Memory B cell (primary cell): ENCODE measurements around the gene UBE2I.
"Not testable (repeated sequence)": the region's sequence is repeated elsewhere in the genome, so short reads cannot be mapped to it uniquely, and the experiment has no call there.

Experiments used
- ATAC-seq: fragments of 150-1000 bp; cut with Tn5 transposase; 2 replicates; pipeline ENCODE4 v1.10.0; 2021; ENCODE audit warnings: low read depth, mild to moderate bottlenecking, moderate library complexity
- DNase-seq, 2 donors: peaks; one replicate each; pipeline ENCODE4 v3.0.0; 2022; ENCODE audit warnings: low spot score in 2 of 2
- H3K27ac Mint-ChIP-seq: one replicate; pipeline ENCODE4 v1.8.0; 2022; ENCODE audit warnings: mild to moderate bottlenecking, moderate library complexity, mixed read lengths
- H3K27me3 Mint-ChIP-seq: one replicate; pipeline ENCODE4 v1.8.0; 2022; ENCODE audit warnings: mixed read lengths
- H3K36me3 Mint-ChIP-seq: one replicate; pipeline ENCODE4 v1.8.0; 2022; ENCODE audit warnings: mild to moderate bottlenecking, mixed read lengths
- H3K4me1 Mint-ChIP-seq: one replicate; pipeline ENCODE4 v1.8.0; 2022; ENCODE audit warnings: mixed read lengths
- H3K4me3 Mint-ChIP-seq: one replicate; pipeline ENCODE4 v1.8.0; 2022; ENCODE audit warnings: mild to moderate bottlenecking, moderate library complexity, mixed read lengths
- H3K9me3 Mint-ChIP-seq: one replicate; pipeline ENCODE4 v1.8.0; 2022; ENCODE audit warnings: mixed read lengths

Gene UBE2I

DNA sequence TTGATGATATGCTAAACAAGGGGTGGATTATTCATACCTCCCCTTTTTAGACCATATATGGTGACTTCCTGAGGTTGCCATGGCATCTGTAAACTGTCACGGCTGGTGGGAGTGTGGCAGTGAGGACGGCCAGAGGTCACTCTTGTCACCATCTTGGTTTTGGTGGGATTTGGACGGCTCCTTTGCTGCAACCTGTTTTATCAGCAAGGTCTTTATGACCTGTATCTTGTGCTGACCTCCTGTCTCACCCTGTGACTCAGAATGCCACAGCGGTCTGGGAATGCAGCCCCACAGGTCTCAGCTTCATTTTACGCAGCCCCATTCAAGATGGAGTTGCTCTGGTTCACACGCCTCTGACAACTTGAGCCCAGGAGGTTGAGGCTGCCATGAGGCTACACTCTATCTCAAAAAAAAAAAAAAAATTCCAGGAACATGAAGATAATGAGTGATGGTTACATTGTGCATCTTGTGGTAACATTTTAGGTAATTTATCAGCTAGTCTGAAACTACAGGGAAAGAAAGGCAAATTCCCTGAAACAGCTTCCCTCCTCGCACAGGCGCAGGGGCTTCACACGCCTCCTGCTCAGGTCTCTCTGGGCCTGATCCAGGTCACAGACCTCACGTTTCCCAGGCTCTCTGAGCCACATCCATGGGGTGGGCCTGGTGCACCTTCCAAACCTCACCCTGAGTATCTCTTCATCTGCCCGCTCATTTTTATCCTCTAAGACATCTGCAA is 15.3 kb upstream of the UBE2I start:
- no peak for ATAC-seq
- no peaks in the 10 kb centered on the region for H3K9me3 Mint-ChIP-seq

GRCh38 chr16:1295465-1295864 is 14.0 kb upstream of the UBE2I start:
- no peaks in the 10 kb centered on the region for H3K9me3 Mint-ChIP-seq
- peaks cover 2% of the 10 kb centered on the region for H3K27me3 Mint-ChIP-seq
- no peak overlapping the region for H3K4me3 Mint-ChIP-seq
- DNase-seq, result no peak
- H3K36me3 Mint-ChIP-seq, result no peaks in the 10 kb centered on the region
- no peak overlapping the region for H3K27ac Mint-ChIP-seq
- H3K4me1 Mint-ChIP-seq, result peaks cover 18% of the 10 kb centered on the region
- ATAC-seq, result no peak

More for the DNA sequence above, 15.3 kb upstream of the UBE2I start:
- peaks cover 18% of the 10 kb centered on the region for H3K4me1 Mint-ChIP-seq
- no peaks in the 10 kb centered on the region for H3K36me3 Mint-ChIP-seq
- H3K4me3 Mint-ChIP-seq, result no peak overlapping the region
- no peak overlapping the region for H3K27ac Mint-ChIP-seq
- peaks cover 5% of the 10 kb centered on the region for H3K27me3 Mint-ChIP-seq
- DNase-seq, result no peak

- not testable (repeated sequence) for DNase-seq, H3K9me3 Mint-ChIP-seq, ATAC-seq, H3K27me3 Mint-ChIP-seq, H3K36me3 Mint-ChIP-seq
- peak overlapping the region; percentile 68 for H3K4me3 Mint-ChIP-seq
- peaks cover 22% of the 10 kb centered on the region for H3K4me1 Mint-ChIP-seq
- peak overlapping the region; percentile 42 for H3K27ac Mint-ChIP-seq
Observed at GRCh38 chr16:1296688-1297017, 12.8 kb upstream of the UBE2I start.

DNA sequence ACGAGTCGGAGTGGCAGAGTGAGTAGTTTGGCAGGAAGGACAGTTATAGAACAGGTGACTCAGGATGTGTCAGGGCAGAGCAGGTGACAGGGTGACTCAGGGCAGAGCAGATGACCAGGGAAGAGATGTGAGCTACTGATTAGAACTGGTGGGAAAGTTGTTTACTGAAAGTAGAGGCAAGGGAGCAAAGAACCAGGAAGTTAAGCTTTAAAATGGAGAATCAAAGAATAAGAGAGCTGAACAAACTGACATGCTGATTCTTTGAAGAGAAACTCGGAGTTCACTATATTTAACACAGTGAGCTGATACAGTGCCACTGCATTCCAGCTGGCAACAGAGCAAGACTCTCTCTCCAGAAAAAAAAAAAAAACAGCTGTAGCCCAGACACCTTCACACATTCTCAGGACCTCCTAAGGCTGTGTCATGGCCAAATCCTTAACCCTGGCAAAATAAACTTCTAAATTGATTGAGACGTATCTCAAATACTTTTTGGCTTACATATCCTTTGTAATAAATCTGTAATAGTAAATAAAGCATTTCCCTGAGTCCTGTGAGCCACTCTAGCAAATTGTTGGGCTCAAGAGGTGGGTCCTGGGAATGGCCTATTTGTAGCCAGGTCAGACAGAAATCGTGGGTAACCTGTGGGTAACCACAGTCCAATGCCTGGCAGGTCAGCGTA is 12.3 kb upstream of the UBE2I start:
- H3K9me3 Mint-ChIP-seq, result no peaks in the 10 kb centered on the region
- H3K27ac Mint-ChIP-seq, result peak overlapping the region; percentile 42
- ATAC-seq (peak; percentile 33), DNase-seq (no peak)
- peak overlapping the region; percentile 68 for H3K4me3 Mint-ChIP-seq
- H3K27me3 Mint-ChIP-seq, result no peaks in the 10 kb centered on the region
- peaks cover 24% of the 10 kb centered on the region for H3K4me1 Mint-ChIP-seq
- no peaks in the 10 kb centered on the region for H3K36me3 Mint-ChIP-seq

- Mint-ChIP-seq H3K4me1 (peaks cover 26% of the 10 kb centered on the region), H3K36me3 (no peaks in the 10 kb centered on the region), H3K9me3 (no peaks in the 10 kb centered on the region), H3K27ac (no peak overlapping the region), H3K27me3 (no peaks in the 10 kb centered on the region), H3K4me3 (no peak overlapping the region)
- no peak for DNase-seq
- ATAC-seq, result no peak
Observed at GRCh38 chr16:1298406-1298805, 11.0 kb upstream of the UBE2I start.

- Mint-ChIP-seq H3K4me3 (no peak overlapping the region), H3K4me1 (peaks cover 30% of the 10 kb centered on the region), H3K9me3 (no peaks in the 10 kb centered on the region), H3K36me3 (peaks cover under 1% of the 10 kb centered on the region), H3K27me3 (no peaks in the 10 kb centered on the region), H3K27ac (no peak overlapping the region)
- ATAC-seq (no peak), DNase-seq (no peak)
Observed at GRCh38 chr16:1299012-1299867, 10.2 kb upstream of the UBE2I start.

DNA sequence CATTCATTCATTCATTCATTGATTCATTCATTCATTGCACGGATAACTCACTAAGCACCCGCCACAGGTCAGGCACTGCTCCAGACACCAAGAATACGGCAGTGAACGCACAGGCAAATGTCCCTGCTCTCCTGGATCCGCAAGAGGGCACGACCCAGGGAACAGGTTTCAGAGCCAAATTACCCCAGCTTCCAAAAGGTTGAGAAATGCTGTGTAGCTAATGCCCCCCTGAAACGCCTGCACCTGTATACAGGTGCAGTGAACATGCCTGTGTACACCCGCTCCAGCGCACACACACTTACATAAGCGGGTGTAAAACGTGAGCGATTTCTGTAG is 9.6 kb upstream of the UBE2I start:
- H3K27me3 Mint-ChIP-seq, result no peaks in the 10 kb centered on the region
- H3K9me3 Mint-ChIP-seq, result no peaks in the 10 kb centered on the region
- peaks cover 2% of the 10 kb centered on the region for H3K36me3 Mint-ChIP-seq
- H3K4me1 Mint-ChIP-seq, result peaks cover 29% of the 10 kb centered on the region
- ATAC-seq (no peak), DNase-seq (no peak)
- no peak overlapping the region for H3K27ac Mint-ChIP-seq
- no peak overlapping the region for H3K4me3 Mint-ChIP-seq

DNA sequence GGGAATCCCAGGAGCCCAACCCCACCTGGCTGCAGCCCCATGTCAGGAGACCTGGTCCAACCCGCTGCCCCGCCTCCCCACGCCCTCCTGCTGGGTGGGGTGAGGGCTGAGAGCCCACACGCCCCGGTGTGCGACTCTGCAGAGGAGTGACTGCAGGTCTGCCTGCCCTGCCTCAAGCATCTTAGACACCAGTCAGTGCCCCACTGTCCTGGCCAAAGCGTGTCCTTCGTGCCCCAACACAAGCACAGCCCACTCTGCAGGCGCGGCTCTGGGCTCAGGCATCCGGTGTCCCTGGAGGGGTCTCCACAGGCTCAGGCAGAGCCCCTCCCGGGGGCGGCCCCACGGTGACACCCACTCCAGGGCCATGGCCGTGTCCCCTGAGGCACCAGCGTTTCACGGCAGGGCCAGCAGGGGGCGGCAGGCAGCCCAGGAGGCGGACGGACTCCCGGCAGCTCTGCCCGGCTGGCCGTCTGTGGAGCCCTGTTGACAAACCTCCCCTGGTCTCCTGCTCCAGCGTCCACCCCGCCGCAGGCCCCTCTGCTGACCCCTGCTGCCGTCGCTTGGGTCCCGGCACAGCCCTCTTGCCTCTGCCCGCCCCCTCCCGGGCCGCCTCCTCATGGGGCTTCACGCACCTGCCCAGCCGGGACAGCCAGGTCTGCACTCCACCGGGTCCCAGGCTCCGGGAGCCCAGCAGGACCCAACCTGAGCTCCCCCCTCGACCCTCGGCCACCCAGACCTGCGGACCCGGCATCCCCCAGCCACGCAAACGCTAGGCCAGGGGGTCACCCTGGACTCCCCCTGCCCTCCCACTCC is 8.6 kb upstream of the UBE2I start:
- ATAC-seq (peak; percentile 34), DNase-seq (peak; percentile 77 to 90)
- H3K4me1 Mint-ChIP-seq, result peaks cover 26% of the 10 kb centered on the region
- no peaks in the 10 kb centered on the region for H3K9me3 Mint-ChIP-seq
- peaks cover 2% of the 10 kb centered on the region for H3K36me3 Mint-ChIP-seq
- no peaks in the 10 kb centered on the region for H3K27me3 Mint-ChIP-seq
- no peak overlapping the region for H3K27ac Mint-ChIP-seq
- peak overlapping the region; percentile 69 for H3K4me3 Mint-ChIP-seq

GRCh38 chr16:1301562-1301961 is 7.9 kb upstream of the UBE2I start:
- H3K9me3 Mint-ChIP-seq, result no peaks in the 10 kb centered on the region
- peaks cover 2% of the 10 kb centered on the region for H3K36me3 Mint-ChIP-seq
- ATAC-seq (no peak), DNase-seq (no peak)
- H3K27ac Mint-ChIP-seq, result peak overlapping the region; percentile 61
- H3K27me3 Mint-ChIP-seq, result no peaks in the 10 kb centered on the region
- H3K4me3 Mint-ChIP-seq, result peak overlapping the region; percentile 69
- peaks cover 31% of the 10 kb centered on the region for H3K4me1 Mint-ChIP-seq

DNA sequence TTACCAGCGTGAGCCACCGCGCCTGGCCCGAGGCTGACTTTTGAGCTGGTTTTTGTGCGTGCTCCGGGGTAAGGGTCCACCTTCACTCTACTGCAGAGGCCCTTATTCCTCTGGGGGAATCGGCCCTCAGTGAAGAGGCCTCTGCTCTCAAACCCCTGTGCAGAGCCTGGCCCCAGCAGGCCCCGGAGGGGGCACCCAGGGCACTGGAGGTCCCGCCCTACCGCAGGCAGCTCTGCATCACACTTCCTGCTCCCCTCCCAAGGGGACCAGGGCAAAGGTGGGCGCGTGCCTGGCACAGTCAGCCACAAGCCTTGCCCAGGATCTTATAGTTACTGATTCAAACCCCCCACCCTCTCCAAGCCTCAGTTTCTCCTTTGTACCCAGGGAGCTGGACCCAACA is 3.6 kb upstream of the UBE2I start:
- Mint-ChIP-seq H3K36me3 (peaks cover 4% of the 10 kb centered on the region), H3K4me3 (peak overlapping the region; percentile 78), H3K27me3 (no peaks in the 10 kb centered on the region), H3K9me3 (no peaks in the 10 kb centered on the region), H3K27ac (peak overlapping the region; percentile 100), H3K4me1 (peaks cover 44% of the 10 kb centered on the region)
- no peak for ATAC-seq
- no peak for DNase-seq

DNA sequence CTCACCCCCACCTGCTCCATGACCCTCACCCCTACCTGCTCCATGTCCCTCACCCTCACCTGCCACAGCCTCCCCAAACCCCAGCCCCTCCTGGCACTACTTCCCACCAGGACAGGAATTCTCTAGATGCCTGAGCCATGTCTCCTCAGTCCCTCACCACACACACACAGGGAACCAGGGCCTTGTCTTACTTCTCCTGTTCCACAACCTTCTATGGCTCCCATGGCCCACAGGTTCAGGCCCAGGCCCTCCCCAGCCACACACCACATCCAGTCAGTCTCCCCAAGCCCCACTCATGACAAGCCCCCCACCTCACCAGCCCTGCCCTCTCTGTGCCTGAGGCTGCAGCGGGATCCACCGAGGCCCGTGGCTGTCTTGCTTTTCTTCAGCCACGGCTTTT is 3.1 kb upstream of the UBE2I start:
- DNase-seq, result no peak
- peak overlapping the region; percentile 78 for H3K4me3 Mint-ChIP-seq
- H3K4me1 Mint-ChIP-seq, result peaks cover 44% of the 10 kb centered on the region
- H3K36me3 Mint-ChIP-seq, result peaks cover 4% of the 10 kb centered on the region
- H3K9me3 Mint-ChIP-seq, result no peaks in the 10 kb centered on the region
- H3K27me3 Mint-ChIP-seq, result no peaks in the 10 kb centered on the region
- no peak for ATAC-seq
- peak overlapping the region; percentile 100 for H3K27ac Mint-ChIP-seq

DNA sequence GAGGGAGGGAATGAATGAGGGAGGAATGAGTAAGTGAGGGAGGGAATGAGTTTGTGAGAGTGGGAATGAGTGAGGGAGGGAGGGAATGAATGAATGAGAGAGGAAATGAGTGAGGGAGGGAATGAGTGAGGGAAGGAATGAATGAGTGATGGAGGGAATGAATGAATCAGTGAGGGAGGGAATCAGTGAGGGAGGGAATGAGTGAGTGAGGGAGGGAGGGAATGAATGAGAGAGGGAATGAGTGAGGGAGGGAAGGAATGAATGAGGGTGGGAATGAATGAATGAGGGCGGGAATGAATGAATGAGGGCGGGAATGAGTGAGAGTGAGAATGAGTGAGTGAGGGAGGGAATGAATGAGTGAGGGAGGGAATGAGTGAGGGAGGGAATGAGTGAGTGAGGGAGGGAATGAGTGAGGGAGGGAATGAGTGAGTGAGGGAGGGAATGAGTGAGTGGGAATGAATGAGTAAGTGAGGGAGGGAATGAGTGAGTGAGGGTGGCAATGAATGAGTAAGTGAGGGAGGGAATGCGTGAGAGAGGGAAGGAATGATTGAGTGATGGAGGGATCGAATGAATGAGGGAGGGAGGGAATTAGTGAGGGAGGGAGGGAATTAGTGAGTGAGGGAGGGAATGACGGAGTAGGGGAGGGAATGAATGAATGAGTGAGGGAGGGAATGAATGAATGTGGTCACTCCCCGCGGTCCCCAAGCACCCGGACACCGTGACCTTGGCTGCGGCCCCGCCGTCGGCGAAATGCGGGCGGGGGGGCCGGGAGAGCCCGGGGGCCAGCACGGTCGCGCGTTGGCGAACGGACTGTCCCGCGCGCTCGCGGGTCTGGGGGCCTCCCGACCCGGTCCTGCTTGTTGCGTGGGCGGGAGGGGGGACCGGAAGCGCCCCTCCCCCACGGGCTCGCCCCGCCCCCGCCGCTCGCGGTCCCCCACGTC is 1.1 kb upstream of the UBE2I start:
- ATAC-seq (peak; percentile 11), DNase-seq (no peak)
- H3K27ac Mint-ChIP-seq, result peak overlapping the region; percentile 100
- H3K36me3 Mint-ChIP-seq, result peaks cover 6% of the 10 kb centered on the region
- H3K9me3 Mint-ChIP-seq, result no peaks in the 10 kb centered on the region
- H3K4me3 Mint-ChIP-seq, result peak overlapping the region; percentile 96
- H3K4me1 Mint-ChIP-seq, result peaks cover 45% of the 10 kb centered on the region
- no peaks in the 10 kb centered on the region for H3K27me3 Mint-ChIP-seq
